Kidney (tissue), 14 donors: Measurements from ENCODE around the gene PLEKHJ1. TPM values are rescaled to one million over a fixed set of nuclear protein-coding genes. Genes with fewer than 3 reads are reported as not detected.

Experiments used
- DNase-seq, 5 donors: peaks; one replicate each; pipeline ENCODE4 v3.0.0-alpha.2; 2013 to 2020
- FAIRE-seq: peaks from 2 replicates; lab custom pipeline; 2012; peaks lifted over from hg19 to GRCh38; lab: Jason Lieb, UNC
- H3K27ac ChIP-seq, 2 donors: one replicate each; pipeline ENCODE4 v1.7.0; 2013; ENCODE audit warnings: low read depth in 2 of 2, low read length in 2 of 2, inconsistent platforms in 1 of 2
- H3K27me3 ChIP-seq: one replicate; pipeline ENCODE4 v1.7.1; 2013; ENCODE audit warnings: low read length, inconsistent platforms; ENCODE audit not compliant: control insufficient read depth, insufficient read depth
- H3K36me3 ChIP-seq, 3 donors: one replicate each; pipeline versions ENCODE4 v1.7.0 to v1.7.1; 2013; ENCODE audit warnings: low read length in 3 of 3, control low read depth in 1 of 3, inconsistent platforms in 1 of 3; ENCODE audit not compliant: insufficient read depth in 3 of 3, control insufficient read depth in 2 of 3
- H3K4me1 ChIP-seq, 3 donors: one replicate each; pipeline versions ENCODE4 v1.7.0 to v1.7.1; 2013; ENCODE audit warnings: low read length in 3 of 3, inconsistent platforms in 1 of 3, low read depth in 1 of 3; ENCODE audit not compliant: control insufficient read depth in 2 of 3, insufficient read depth in 2 of 3
- H3K4me3 ChIP-seq, 3 donors: one replicate each; pipeline versions ENCODE4 v1.7.0 to v1.8.1; 2013; ENCODE audit warnings: low read length in 3 of 3, control low read depth in 1 of 3, inconsistent platforms in 1 of 3
- H3K9ac ChIP-seq, 3 donors: one replicate each; pipeline versions ENCODE4 v1.7.0 to v1.7.1; 2013; ENCODE audit warnings: low read length in 3 of 3, control low read depth in 1 of 3, inconsistent platforms in 1 of 3
- H3K9me3 ChIP-seq, 3 donors: one replicate each; pipeline versions ENCODE4 v1.7.0 to v1.7.1; 2013; ENCODE audit warnings: low read length in 3 of 3, control low read depth in 1 of 3, inconsistent platforms in 1 of 3; ENCODE audit not compliant: control insufficient read depth in 2 of 3, insufficient read depth in 1 of 3
- CTCF ChIP-seq: IDR thresholded peaks from 3 replicates; pipeline ENCODE4 v1.5.1; 2012; ENCODE audit warnings: mild to moderate bottlenecking, moderate library complexity, borderline replicate concordance; ENCODE audit not compliant: insufficient read depth; ENCODE audit errors: extremely low read depth
- intact Hi-C: fragments of 100-400 bp; cut with DNase I; formaldehyde crosslinking; loops from one replicate; pipeline ENCODE4 v1.11.1; 2022
- polyA plus RNA-seq: library from polyadenylated mRNA; stranded (reverse); fragments of 350-450 nt; fragmentation: Illumina TruSeq; extraction: RNeasy Lipid Tissue Mini Kit (QIAGEN cat#74804); gene quantifications from one replicate; pipeline ENCODE4 v1.2.3, GENCODE V29; 2014; ENCODE audit warnings: low read depth, low replicate concordance; ENCODE audit not compliant: insufficient read depth
- total RNA-seq: library from RNA; stranded (reverse); fragmentation: NEBNext Ultra II Directional; extraction: Animal tissue kit (Norgen Biotek cat#: 25700); gene quantifications from one replicate; pipeline ENCODE4 v1.2.1, GENCODE V29; 2021
- donor health status: control.
- donor health status: control.
- donor health status: control.
- donor health status: control.
- donor health status: control.
- donor health status: DM: yes; HTN: yes; CAD: no.
- donor health status: Normal renal cell carcinoma (clear cell type).

PLEKHJ1 gene
- total and polyA plus RNA-seq, 2 donors from 2014 or later: 59.7 to 156 TPM

DNA sequence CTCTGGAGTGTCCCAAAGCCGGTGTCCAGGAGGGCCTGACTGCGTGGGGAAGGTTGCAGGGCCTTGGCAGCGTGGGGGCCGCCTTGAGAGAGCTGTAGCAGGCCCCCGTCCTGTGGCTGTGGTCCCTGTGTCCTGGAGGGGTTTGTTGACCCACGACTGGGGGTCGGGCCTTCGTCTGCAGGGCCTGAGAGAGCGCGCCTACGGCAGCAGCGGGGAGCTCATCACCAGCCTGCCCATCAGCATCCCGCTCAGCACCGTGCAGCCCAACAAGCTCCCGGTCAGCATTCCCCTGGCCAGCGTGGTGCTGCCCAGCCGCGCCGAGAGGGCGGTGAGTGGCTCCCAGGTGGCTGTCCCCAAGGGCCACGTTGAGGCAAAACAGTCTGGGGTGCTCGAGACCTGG, 18.5 kb downstream of the PLEKHJ1 start:
- H3K27me3 ChIP-seq: no peaks in the 10 kb centered on the region
- no peak for TF ChIP-seq CTCF
- no peak overlapping the region for H3K27ac ChIP-seq
- H3K4me3 ChIP-seq: no peak overlapping the region
- H3K4me1 ChIP-seq: peaks cover 0 to 4% (median 0%) of the 10 kb centered on the region in 3 donors
- no peaks in the 10 kb centered on the region for H3K9me3 ChIP-seq
- DNase-seq (no peak), FAIRE-seq (no peak)
- H3K9ac ChIP-seq: no peak overlapping the region
- intact Hi-C loops: no loop called here
- peaks cover 0 to 29% (median 13%) of the 10 kb centered on the region in 3 donors for H3K36me3 ChIP-seq

- Histone ChIP-seq H3K36me3 (peaks cover 0 to 35% (median 17%) of the 10 kb centered on the region in 3 donors), H3K27me3 (no peaks in the 10 kb centered on the region), H3K4me1 (peaks cover 0 to 6% (median 0%) of the 10 kb centered on the region in 3 donors), H3K4me3 (no peak overlapping the region), H3K9me3 (no peaks in the 10 kb centered on the region), H3K27ac (no peak overlapping the region), H3K9ac (no peak overlapping the region)
- intact Hi-C loops: no loop called here
- no peak for TF ChIP-seq CTCF
- no peak for FAIRE-seq
- DNase-seq: no peak
Observed at GRCh38 chr19:2216361-2217225, 19.5 kb downstream of the PLEKHJ1 start.

DNA sequence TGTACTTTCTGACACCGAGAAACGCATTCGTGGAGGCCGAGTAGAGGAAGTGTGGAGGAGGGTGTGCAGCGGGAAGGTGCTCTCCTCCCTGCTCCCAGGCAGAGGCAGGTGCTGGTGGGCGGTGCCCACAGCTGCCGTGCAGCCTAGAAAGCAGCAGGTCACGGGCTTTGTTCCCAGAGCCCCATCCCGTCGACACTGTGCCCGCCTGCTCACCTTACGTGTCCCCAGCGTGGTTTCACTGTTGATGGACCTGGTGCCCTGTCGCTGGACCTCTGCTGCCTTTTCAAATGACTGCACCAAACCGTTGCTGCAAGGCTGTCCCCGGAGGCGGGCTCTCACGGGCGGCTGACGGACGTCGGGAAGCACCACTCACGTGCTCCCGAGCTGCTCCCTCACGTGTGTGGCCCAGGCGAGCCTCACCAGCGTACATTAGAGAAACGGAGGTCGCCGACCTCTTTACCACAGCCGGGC, 20.8 kb downstream of the PLEKHJ1 start:
- H3K9me3 ChIP-seq: no peaks in the 10 kb centered on the region
- intact Hi-C loops: no loop called here
- DNase-seq: peak in 2 of 5 donors; percentile 29 to 38
- H3K9ac ChIP-seq: no peak overlapping the region
- no peak for FAIRE-seq
- H3K27me3 ChIP-seq: no peaks in the 10 kb centered on the region
- H3K4me1 ChIP-seq: peaks cover 0 to 3% (median 0%) of the 10 kb centered on the region in 3 donors
- TF ChIP-seq CTCF: no peak
- no peak overlapping the region for H3K4me3 ChIP-seq
- H3K27ac ChIP-seq: no peak overlapping the region
- peaks cover 0 to 42% (median 17%) of the 10 kb centered on the region in 3 donors for H3K36me3 ChIP-seq
